ENCODE measurements around the gene PSTPIP1.

GRCh38 chr15:77057685-77058084 is 62.8 kb downstream of the PSTPIP1 start:
- TF ChIP-seq, protein P1, sequence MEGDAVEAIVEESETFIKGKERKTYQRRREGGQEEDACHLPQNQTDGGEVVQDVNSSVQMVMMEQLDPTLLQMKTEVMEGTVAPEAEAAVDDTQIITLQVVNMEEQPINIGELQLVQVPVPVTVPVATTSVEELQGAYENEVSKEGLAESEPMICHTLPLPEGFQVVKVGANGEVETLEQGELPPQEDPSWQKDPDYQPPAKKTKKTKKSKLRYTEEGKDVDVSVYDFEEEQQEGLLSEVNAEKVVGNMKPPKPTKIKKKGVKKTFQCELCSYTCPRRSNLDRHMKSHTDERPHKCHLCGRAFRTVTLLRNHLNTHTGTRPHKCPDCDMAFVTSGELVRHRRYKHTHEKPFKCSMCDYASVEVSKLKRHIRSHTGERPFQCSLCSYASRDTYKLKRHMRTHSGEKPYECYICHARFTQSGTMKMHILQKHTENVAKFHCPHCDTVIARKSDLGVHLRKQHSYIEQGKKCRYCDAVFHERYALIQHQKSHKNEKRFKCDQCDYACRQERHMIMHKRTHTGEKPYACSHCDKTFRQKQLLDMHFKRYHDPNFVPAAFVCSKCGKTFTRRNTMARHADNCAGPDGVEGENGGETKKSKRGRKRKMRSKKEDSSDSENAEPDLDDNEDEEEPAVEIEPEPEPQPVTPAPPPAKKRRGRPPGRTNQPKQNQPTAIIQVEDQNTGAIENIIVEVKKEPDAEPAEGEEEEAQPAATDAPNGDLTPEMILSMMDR (IDR thresholded peaks at IDR 0.05; ENCODE audit: insufficient read depth, low read depth, low read length) = no peak
- no peak for TF ChIP-seq EZH2 (IDR thresholded peaks at IDR 0.05; ENCODE audit: insufficient read depth, low read length)
